Kidney tubule cell (primary cell): ENCODE measurements around the gene KYNU.
"Not testable (repeated sequence)": the region's sequence is repeated elsewhere in the genome, so short reads cannot be mapped to it uniquely, and the experiment has no call there.

Experiments
- DNase-seq: peaks from one replicate; pipeline ENCODE4 v3.0.0-alpha.2; 2018; ENCODE audit warnings: low spot score

The KYNU gene

DNA sequence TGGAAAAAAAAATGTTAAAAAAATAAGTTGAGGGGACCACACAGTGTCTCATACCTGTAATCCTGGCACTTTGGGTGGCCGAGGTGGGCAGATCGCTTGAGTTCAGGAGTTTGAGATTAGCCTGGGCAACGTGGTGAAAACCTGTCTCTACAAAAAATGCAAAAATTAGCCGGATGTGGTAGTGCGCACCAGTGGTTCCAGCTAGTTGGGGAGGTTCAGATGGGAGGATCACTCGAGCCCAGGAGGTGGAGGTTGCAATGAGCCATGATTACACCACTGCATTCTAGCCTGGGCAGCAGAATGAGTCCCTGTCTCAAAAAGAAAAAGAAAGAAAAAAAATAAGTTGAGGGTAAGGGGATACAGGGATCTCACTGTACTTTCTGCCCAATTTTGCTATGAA, 6.1 kb upstream of the KYNU start:
- no peak for DNase-seq

DNA sequence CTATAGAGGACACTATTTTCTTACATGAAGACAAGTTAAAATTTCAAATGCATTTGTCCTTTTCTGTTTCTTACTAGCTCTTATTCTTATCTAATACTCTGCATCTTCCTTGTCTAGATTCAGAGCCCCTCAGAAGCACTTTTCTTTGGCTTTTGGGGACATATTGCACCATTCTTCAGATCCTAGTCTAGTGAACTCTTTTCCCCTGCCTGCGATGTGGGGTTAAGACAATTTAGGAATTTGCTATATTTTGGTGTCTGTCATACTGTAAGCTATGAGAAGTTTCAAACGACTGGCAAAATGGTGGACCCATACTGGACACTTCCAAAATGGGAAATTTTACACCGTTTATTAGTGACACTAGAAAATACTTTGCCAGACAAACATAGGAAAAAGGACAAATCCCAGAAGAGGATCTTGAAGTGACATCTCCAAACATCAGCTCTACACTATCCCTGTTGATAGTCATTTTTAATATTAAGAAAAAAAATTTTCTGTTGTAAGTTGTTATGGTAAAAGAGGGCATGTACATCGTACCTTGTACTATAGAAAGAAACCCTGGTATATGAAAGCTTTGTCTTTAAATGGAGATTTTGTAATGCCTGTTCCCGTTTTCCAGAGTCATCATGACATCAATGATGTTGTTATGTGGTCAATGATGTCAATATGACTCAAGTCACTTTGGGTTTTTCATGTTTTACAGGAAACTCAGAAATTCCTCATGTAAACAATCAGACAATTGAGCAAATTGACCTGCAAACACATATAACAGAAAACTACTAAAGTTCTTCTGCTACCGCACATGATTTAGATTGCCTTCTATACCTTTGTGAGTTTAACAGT, 4.4 kb upstream of the KYNU start:
- peak; percentile 68 for DNase-seq

DNA sequence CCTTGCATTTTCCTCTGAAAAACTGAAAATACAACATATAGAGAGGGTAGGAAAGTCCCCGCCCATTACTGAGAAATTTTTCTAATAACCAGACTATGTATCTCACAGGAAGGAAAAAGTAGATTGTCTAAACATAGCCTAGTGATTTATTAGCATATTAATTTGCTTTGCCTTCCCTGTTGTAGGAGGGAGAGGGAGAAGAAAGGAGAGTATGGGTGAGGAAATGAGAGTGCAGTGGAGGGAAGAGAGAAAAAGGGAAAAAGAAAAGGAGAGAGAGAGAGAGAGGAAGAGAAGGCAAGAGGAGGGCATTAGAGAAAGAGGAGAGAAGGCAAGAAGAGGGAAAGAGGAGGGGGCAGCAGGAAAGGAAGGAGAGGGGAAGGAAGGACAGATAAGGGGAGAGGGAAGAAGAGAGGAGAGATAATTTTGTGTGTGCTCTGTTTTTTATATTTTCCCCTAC, 3.6 kb upstream of the KYNU start:
- peak; percentile 10 for DNase-seq

DNA sequence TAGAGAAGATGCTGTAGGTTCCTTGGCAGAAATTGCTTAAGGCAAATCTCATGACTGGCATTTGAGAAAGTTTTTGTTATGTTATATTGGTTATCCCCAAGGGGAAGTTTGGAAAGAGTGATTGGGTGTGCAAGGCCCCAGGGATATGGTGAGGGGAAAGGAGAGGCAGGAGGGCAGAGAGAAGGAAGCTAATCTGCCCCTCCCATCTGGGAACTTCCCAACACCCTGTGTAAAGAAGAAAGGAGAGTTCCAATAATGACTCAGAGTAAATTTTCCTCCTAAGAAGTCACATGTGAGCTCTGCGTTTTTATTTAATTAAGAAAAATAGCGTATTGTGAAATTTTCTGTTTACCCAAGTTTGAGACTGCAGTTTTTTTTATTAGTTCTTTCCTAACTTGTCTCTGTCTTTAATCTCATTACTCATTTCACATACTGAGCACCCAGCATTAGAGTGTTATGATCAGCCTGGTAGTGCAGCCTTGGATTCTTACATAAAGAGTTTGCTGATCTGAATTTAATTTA, 3.1 kb upstream of the KYNU start:
- peak; percentile 90 for DNase-seq

DNA sequence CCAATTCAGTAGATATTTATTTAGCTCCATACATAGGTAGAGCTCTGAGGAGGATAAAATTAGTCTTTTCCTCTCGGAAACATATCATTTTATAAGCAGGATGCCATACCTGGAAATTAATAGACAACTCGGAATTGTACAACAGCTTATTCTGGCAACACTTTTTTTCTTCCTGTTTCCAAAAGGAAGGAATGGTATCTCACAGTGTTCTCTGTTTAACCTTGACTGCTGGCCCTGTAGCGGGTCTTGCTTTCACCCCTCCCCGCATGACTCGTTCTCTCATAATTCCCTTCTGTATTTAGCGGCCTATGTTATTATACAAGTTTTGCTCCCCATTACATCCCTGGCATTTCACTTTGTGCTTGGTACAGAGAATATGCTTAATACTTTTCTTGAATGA, 2.5 kb upstream of the KYNU start:
- no peak for DNase-seq

DNA sequence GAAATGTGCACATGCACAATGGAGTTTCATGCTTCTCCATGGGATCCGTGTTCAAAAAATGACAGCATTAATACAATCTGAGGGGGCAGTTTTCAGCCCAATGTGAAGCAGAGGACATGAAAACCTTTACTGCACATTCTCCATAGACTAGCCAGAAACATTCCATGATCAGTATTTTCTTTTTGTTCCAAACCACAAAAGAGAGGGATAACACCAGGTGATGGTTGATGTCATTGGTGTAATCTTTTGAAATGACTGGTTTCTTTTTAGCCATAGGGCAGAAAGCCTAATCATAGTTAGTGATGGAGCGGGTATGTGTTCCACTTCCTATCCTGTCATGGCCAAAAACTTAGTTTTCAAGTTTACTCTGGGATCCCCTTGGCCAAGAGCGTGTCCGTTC, 1.8 kb upstream of the KYNU start:
- DNase-seq: peak; percentile 52

DNA sequence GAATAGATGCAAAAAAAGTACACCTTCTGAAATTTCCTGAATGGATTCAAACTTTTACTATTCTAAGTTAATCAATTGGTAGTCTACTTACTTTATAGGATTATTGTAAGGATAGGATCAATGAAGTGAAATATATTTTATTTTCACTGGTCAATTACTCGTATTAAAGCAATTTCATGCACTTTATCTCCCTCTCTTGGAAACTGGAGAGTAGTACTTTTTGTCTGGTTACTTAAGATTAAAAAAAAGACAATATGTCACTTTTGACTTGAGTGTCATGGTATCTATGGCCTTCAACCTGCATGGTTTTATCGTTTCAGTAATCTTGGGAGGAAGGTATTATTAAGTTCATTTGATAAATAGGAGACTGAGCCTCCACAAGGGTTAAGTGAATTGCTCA, 1.0 kb upstream of the KYNU start:
- DNase-seq: no peak

DNA sequence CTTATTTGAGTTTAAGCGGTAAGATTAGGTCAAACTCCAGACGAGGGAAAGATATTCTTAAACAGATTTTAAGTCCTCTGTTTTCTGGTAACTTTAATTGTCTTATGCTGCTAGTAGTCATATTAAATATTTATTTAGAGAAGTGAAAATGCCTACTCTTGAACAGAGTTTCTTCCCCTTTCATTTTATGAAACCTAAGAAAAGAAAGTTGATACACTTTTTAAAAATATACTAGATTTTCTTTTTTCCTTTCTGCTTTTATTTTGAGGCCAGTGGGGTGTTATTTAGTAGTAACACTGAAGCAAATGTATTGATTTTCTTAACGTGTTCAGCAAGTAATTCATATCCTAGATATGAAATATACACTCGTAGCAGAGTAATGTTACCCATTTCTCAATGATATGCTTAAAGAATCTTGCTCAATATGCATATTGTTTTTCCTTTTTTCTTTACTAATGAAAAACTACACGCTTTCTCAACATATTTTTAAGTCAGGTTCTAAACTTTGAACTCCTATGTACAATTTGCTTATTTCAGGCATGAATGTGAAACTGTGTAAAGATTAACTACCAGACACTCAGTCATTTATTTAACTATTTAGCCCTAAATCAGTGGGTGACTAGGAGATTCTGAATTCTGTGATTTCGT, 691 bp downstream of the KYNU start:
- no peak for DNase-seq

DNA sequence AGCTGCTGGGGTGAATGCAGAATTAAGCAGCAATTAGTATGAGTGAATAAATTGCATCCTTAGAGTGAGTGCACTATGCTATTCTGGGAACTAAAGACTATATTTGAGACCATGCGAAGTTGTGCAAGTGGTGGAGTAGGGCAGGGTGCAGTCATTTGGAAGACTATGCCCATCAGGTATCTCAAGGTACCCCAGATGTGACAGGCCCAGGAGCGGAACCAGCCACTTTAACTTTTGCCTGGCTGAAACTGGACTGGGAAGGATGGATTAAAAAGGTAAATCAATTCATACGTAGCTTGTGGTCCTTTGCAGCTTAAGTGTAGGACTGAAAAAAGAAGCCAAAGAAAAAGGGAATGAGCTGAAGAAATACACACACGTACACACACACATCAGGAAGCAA, 1.7 kb downstream of the KYNU start:
- no peak for DNase-seq

DNA sequence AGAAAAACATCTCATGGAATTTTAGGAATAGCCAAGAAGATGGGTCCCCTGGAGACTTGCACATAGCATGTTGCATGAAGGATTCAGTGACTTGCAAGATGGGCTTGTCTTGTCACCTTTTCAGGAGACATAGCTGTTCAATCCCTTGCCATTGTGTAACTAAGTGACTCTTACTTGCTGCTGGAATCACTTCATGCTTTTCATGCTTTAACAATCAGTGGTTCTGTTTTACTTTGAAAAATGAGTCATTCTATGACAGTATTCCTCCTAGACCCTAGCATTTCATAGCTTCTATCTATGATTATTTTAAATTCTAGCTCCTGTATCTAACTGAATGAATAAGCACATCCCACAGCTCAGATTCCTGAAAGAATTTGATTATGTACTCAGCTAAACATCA, 2.8 kb downstream of the KYNU start:
- DNase-seq: peak; percentile 92

DNA sequence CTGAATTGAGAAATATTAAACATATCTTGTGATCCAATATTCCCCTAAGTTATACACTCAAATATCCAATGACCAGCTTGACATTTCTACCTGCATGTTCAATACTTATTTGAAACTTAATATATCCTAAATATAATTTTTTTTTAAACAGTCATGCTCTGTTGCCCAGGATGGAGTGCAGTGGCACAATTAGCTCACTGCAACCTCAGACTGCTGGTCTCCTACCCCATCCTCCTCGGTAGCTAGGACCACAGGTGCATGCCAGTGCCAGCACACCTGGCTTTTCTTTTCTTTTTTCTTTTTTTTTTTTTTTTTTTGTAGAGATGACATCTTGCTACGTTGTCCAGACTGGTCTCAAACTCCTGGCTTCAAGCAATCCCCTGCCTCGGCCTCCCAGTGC, 4.2 kb downstream of the KYNU start:
- no peak for DNase-seq

DNA sequence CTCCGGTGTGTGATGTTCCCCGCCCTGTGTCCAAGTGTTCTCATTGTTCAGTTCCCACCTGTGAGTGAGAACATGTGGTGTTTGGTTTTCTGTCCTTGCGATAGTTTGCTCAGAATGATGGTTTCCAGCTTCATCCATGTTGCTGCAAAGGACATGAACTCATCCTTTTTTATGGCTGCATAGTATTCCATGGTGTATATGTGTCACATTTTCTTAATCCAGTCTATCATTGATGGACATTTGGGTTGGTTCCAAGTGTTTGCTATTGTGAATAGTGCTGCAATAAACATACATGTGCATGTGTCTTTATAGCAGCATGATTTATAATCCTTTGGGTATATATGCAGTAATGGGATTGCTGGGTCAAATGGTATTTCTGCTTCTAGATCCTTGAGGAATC, 5.0 kb downstream of the KYNU start:
- not testable (repeated sequence) for DNase-seq

DNA sequence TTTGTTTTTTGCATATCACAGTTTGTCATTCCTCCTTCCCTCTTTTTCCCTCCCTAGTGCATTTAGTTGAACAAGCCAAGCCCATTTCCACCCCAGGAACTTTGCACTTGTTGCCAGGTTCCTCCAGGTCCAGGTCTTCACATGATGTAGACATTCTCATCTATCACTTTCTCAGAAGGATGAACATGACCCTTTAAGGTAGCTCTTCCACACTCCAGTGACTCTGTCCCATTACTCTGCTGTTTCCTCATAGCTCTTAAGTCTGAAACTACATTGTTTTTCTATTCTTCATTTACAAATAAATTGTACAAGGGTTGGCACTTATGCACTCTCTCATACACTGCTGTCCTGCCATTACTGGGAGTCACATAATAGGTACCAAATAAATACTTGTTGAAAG, 6.1 kb downstream of the KYNU start:
- DNase-seq: peak; percentile 38

DNA sequence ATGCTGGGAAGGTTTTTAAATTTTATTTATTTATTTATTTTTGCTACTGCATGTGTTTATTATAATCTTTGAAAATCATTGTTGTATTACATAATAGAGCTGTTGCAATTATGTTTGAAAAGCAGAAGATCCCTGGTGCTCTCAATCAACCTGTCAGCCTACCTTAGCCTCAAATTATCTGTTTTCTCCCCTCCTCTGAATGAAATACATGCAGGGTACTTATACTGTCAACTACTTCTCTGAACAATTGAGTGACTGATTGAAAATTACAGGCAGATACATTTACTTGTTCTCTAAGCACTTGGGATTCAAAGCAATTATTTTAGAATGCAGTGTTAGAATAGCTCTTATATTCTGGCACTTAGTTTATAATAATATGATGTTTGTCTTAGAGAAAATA, 8.1 kb downstream of the KYNU start:
- no peak for DNase-seq

DNA sequence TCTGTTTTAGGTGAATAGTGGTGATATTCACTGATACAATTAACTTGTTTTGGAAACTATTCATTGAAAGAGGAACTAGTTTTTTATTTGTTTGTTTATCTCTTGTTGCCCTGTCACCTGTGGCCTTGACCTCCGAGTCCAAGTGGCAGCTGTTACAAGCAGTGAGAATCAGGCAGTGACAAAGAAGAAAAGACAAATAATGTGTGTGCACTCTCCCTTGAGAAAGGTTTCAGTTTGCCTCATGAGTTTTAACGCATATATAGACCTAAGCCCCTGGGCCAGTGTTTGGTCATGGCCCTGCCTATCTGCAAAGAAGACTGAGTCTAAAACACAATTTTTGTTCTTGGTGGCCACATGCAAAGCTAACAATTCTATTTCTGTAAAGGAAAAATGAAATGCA, 15.3 kb downstream of the KYNU start:
- DNase-seq: no peak

DNA sequence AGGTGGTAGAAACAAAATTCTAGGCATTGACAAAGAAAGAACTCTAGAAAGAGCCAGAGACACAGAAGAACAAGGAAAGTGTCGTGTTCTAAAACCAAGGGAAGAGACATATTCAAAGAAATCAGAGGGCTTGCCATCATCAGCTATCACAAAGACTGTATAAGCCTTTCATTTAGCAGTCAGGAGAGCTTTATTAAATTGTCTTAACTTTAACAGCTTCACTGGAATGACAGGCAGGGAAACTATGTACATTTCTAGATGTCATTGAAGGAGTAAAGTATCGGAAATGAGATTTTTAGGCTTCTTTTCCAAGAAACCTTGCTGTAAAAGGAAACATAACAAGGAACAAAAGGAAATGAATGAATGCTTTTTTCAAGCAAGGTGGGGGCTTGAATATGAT, 15.8 kb downstream of the KYNU start:
- DNase-seq: no peak

DNA sequence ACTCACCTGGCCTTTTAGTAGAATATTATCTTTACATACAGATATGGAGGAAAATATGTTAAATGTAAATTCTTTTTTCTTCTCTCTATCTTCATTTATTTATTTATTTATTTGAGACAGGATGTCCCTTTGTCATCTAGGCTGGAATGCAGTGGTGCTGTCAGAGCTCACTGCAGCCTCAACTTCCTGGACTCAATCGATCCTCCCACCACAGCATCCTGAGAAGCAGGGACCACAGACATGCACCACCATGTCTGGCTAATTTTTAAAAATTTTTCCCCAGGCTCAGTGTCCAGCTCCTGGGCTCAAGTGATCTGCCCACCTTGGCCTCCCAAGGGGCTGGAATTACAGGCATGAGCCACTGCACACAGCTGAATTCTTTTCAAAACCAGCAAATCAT, 20.3 kb downstream of the KYNU start:
- peak; percentile 23 for DNase-seq

DNA sequence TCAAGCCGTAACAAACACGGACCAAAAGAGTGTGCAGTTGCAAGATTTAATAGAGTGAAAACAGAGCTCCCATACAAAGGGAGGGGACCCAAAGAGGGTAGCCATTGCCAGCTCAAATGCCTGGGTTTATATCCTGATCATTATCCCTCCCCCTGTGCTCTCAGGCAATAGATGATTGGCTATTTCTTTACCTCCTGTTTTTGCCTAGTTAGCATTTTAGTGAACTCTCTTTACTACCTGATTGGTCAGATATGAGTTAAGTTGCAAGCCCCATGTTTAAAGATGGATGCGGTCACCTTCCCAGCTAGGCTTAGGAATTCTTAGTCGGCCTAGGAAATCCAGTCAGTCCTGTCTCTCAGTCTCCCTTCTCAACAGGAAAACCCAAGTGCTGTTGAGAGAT, 22.9 kb downstream of the KYNU start:
- DNase-seq: not testable (repeated sequence)

DNA sequence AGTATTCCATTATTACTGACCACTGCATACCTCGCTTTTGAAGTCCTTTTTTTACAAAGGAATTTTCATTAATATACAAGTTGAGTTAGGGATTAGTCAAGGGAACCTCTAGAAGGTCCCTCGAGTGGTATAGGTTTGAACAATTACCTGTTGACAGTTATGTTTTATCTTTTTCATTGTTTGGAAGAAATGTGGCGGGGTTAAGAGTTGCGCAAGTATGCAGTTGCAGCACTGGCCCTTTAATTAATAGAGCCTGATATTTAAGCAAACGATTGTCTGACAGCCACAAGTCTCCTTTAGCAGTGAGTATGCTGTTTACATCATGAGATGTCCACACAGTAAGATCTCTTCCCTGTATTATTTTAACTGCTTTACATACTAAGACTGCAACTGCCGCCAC, 24.3 kb downstream of the KYNU start:
- no peak for DNase-seq

DNA sequence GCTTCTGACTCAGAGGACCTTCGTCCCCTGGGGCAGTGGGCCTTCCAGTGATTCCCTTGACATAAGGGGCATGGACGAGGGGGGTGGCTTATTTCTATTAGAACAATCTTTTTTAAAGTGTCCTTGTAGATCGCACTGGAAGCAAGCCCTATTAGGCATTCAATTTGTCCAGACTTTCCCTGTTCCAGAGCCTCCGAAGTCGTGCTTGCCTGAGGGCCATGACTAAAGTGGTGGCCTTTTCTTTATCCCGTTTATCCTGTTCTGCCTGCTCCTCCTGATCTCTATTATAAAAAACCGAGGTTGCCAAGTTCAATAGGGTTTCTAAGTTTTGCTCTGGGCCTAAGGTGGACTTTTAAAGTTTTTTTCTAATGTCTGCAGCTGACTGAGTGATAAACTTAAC, 26.3 kb downstream of the KYNU start:
- not testable (repeated sequence) for DNase-seq

DNA sequence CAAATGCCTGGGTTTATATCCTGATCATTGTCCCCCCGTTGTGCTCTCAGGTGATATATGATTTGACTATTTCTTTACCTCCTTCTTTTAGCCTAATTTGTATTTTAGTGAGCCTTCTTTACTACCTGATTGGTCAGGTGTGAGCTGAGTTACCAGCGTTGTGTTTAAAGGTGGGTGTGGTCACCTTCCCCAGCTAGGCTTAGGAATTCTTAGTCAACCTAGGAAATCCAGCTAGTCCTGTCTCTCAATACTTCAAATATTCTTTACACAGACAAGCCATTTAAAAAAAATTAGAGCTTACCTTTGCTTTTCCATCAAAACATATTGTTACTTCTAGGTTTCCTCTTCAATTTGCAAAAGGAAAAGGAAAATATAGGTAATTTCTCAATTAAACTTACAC, 30.2 kb downstream of the KYNU start:
- no peak for DNase-seq

DNA sequence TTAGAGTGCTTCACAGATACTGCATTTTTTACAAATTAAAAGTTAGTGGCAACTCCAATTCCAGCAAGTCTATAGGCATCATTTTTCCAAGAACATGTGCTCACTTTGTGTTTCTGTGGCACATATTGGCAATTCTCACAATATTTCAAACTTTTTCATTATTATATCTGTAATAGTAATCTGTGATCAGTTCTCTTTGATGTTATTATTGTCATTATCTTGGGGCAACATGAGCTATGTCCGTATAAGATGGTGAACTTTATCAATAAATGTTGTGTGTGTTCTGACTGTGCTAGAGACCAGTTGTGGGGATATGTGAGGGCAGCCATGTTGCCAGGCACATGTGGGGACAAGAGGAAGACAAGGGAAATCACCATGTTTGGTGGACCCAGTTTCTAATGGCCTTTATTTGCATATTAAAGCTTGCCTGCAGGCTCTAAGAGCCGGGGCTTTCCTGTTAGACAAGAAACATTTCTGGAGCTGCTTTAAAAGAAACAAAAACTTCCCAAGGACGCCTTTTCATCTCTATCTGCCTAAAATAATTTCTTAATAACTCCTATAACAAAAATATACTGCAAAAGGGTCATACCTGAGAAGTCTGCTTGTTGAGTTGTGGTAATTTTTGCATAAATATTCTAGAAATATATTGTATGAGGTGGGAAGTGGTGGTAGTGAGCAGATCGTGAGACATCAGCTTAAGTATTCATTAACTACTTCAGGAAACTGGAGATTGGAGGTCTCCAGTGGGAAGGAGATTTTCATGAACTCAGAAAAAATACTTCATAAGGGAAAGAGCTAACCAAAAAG, 37.2 kb downstream of the KYNU start:
- DNase-seq: peak; percentile 63

DNA sequence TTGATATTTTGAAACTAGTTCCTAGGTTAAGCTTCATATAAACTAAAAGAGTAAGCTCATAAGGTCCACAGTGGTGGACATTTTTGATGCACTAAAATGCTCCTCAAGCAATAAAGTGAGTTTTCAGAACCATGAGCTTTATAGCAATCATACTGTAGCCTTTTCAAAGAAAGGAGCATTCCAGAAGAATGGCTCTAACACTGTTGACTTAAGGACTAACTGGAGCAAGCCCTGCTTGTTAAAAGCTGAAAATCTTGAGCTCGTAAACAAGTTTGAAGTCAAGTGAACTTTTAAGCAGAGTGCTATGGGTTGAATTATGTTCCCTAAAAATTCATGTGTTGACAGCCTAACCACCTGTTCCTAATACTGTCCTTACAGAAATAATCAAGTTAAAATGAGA, 38.0 kb downstream of the KYNU start:
- no peak for DNase-seq
